Measurements from ENCODE around the gene HOXD3.

HOXD3 gene

DNA sequence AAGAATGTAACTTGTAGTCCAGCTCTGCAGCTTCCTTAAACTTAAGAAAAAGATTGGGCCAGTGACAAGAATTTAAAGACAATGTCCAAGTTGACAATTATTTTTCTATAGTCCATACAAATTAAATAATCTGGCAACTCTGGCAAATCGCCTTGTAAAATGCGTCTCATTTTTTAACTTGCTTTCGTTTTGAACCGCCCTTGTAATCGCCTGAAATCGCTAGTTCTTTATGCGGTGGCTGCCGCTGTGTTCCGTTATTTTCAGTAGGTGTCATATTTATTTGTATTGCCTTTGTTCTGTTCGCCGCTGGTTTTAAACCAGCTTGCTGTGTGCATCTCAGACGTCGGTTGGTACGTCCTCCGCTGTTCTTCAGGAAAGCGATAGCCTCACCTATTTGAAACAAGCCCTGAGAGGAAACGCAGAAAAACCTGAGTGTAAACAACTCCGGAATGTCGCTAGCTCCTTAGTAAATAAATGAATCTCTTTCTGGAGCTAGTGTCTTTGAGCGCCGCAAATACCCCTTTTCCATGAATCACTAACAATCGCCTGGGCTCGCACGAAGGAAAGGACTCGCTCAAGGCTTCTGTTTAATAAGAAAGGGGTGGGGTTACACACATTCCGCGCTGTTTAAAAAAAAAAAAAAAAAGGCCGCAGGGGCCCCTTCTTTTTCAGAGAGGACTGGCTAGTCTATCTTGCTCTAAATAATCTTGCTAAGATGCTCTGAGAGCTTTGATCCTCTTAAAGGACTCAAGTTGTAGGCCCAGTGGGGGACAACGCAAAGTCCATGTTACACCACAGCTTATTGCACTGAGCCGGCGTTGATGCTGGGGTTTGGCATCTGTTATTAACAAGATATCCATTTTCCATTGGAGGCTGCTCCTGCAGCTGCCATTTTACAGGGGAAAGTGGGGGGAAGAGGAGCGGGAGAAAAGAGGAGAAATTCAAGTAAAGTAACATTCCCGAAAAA is 24.6 kb upstream of the HOXD3 start:
- DNase-seq = peak in 1 of 2 experiments; percentile 23

GRCh38 chr2:176133389-176133788 is 23.7 kb upstream of the HOXD3 start:
- DNase-seq = no peak

DNA sequence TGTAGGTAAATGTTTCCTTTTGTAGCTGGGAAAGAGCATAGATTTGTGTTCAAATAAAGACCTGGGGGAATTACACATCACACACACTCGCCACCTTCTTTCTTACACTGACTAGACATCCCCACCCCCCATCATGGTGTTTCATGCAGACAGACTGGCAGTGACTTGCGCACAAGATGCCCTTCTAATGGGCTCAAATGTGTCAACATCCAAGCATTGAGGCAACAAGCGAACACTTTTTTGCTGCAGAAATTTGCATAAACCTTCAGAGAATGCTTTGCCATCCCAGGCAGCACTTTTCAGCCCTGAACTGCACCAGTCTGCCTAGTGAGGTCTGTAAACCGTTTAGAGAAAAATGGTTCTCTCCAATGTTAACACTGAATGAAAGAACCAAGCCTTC is 23.1 kb upstream of the HOXD3 start:
- DNase-seq = no peak

DNA sequence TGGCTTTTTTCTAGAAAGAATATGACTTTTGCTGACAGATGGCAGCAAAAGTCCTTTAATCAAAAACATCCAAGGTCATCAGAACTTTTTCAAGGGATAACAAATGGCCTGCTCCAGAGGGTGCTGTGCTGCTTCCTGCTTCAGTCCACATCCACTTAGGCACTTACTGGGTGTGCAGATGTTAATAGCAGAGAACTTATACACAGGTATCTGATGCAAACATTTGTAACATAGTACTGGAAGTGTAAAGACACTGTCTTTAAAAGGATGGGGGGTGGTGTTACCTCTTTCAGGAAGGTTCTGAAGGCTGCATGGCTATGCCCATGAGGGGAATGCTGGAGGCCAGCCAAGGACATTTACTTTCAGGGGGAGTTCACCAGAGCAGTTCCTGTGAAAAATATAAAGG is 22.1 kb upstream of the HOXD3 start:
- no peak for DNase-seq

GRCh38 chr2:176136374-176137251 is 20.5 kb upstream of the HOXD3 start:
- peak in 1 of 2 experiments; percentile 36 for DNase-seq

- no peak for DNase-seq
These were observed 19.9 kb upstream of the HOXD3 start for GRCh38 chr2:176137252-176137580.

DNA sequence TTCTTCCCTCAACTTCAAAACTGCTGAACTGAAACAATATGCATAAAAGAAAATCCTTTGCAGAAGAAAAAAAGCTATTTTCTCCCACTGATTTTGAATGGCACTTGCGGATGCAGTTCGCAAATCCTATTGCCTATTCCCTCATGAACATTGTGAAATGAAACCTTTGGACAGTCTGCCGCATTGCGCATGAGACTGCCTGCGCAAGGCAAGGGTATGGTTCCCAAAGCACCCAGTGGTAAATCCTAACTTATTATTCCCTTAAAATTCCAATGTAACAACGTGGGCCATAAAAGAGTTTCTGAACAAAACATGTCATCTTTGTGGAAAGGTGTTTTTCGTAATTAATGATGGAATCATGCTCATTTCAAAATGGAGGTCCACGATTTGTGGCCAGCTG is 19.2 kb upstream of the HOXD3 start:
- DNase-seq = no peak

DNA sequence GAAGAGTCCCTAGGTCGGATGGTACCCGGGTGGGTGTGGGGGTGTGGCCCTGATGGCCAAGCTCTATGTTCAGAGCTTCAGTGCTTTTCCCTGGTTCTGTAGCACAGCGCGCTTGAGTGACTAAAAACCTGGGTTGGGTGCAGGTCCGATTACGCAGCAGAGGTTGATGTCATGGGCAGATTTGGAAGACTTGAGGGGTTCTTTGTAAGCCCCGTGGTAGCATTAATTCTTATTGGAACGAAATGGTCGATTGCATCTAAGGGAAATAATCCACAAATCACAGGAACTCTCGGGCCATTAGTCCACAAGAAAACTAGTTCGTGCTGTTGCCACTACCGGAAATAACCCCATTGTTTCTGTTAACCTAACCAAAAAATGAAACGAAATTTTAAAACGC is 18.6 kb upstream of the HOXD3 start:
- peak in 1 of 2 experiments; percentile 7 for DNase-seq

DNA sequence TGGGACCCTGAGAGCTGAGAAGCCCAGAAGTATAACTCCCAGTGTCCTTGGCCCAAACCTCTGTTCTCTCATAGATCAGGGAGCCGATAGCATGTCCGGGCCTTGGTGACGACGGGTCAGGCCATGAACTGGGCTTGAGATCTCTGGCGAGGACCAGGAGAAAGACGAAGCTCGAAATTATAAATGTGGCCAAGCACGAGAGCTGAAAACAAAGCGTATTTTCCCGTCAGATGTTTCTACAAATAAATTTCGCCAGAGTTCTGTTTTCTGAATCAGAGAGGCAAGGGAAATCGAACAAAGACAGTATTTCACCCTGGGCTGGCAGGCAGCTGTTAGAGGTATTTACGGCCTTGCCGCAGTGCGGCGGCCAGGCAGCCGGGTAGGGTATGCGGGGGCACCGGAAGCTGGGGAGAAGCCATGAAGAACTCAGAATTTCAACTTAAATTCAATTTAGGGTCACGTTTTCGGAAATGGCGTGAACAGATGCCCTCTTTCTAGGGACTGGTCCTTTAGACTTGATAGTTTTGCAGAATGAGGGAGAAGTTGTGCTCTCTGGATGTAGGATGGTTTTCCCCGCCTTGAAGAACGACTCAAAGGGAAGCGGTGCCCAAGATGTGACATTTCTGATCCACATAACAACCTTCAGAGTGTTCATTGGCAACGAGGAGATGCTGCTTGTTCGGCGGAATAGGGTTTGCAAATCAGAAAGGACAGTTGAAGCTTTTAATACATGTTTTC is 18.0 kb upstream of the HOXD3 start:
- DNase-seq = peak; percentile 20 to 25

DNA sequence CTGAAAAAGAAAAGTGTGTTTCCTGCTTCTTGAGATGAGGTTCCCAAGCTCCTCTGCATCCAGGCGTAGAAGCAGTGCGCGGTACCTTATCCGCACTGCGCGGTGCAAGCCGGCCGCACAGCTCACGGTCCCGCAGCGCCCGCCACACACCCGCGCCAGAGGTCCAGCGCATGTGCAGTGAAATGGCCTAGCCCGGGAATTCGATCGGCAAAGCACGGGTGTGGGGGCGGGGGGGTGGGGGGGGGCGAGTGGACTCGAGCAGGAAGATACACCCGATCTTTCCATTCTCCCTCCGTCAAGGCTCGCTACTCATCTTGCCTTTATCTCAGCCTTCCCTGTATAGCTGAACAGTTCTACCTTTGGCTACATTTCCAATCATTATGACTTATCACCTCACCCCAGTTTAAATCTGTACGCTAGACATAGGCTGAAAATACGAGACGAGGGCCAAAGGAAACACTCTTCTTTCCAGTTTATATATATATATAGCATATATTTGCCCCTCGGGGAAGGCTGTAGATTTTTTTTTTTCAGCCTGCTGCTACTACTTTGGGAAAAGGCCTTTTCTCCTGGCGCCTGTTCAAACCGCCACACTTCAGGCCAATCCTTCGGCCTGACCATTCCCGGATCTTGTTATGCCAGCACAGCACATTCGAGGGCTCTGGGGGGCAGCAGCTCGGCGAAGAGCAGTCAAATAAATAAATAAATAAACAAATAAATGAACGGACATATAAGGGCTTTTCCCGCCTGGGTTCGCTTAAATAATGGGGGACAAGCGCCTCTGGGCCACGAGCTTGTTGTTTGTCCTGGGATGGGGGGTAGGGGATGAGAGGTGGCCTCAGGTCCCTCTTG is 17.2 kb upstream of the HOXD3 start:
- no peak for DNase-seq

- peak; percentile 82 to 85 for DNase-seq
These were observed 16.4 kb upstream of the HOXD3 start for GRCh38 chr2:176140513-176141317.

GRCh38 chr2:176142281-176142680 is 14.8 kb upstream of the HOXD3 start:
- no peak for DNase-seq

GRCh38 chr2:176145085-176145969 is 11.8 kb upstream of the HOXD3 start:
- DNase-seq = no peak

DNA sequence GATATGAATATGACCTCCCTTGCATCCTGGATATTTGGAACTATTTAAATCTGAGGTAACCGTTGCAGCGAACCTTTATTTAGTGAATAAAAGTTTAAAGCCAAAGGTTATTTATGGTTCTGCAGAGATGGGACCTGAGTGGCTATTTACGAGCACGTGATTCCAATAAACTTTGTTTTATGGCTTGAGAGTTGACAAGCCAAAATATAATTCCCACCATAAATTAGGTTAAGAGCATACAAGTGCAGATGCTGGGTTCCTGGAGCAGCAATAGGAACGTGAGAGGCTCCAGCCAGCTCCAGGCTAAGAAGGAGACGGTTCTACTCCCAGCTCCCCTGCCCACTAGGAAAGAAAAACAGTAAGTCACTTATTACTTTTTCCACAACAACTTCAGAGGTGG is 11.0 kb upstream of the HOXD3 start:
- DNase-seq = no peak

DNA sequence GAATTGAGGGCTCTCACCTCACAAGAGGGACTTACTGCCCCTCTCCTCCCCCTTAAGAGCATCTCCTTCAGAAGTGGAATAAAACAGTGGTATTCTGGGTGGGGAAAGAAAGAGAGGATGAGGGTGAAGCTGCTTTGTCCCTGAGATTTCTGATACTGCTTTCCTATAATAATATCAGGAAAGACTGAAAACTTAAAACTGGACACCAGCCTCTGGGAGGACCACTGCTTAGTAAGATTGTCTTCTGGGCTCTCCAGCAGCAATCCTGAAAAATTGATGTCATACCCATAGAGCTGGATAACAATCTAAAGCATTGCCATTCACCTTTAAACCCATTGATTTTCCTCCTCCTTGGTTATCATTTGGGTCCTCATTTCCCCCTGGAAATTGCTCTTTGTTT is 10.5 kb upstream of the HOXD3 start:
- DNase-seq = no peak

DNA sequence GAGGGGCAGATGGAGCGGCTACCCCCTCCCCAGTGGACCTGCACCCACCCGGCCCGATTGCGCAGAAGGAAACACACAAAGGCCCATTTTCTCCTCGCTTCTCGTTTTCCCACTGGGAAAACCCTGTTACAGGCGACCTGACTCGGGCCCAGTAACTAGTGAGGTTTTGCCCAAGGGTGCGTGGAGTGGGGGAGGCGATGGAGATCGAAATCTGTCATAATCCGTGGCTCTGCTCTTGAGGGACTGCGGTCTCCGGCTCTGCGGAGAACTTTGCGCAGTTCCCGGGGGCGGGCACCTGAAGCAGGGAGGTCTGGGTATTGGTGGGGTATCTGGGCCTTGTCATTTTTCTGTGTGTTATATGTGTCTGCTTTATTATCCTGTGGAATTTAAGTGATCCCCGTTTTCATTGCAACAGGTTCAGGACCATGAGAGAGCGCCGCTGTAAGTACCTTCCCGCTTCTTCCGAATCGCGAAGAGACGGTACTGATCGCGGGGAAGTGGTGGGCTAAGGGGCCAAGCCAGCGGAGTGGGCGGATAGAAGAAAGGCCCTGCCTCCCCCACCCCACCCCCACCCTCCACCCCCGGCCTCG is 9.8 kb upstream of the HOXD3 start:
- no peak for DNase-seq

- no peak for DNase-seq
These were observed 9.2 kb upstream of the HOXD3 start for GRCh38 chr2:176147800-176148496.

DNA sequence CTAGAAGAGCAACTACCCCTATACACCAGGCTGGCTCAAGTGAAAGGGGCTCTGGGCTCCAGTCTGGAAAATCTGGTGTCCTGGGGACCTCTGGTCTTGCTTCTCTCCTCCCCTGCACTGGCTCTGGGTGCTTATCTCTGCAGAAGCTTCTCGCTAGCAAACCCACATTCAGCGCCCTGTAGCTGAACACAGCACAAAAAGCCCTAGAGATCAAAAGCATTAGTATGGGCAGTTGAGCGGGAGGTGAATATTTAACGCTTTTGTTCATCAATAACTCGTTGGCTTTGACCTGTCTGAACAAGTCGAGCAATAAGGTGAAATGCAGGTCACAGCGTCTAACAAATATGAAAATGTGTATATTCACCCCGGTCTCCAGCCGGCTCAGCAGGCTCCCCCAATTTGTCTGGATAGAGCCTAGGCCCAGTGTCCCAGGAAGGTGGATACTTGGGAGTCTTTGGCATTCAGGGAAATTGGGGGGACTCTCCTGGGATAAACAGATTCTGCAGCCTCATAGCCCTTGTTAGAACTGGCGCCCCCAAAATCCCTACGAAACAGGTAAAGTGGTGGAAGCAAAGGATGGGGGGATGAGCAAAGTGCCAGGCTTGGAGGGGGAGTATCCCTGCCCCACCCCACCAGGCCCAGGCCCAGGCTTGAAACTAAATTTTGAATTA is 8.2 kb upstream of the HOXD3 start:
- no peak for DNase-seq

Data from activated T-cell treated with anti-CD3 and anti-CD28 coated beads, Interleukin-2, amount 50 U/mL, for 48 hours (primary cell).